Medulla oblongata (tissue), 1 donor: ENCODE data around the gene SNAP23.
A peak's percentile ranks its signal among the peaks of the same experiment; 100 is the strongest.

Experiments
- DNase-seq: peaks from one replicate; pipeline ENCODE4 v3.0.0-alpha.2; 2015; ENCODE audit errors: extremely low spot score

SNAP23 gene

GRCh38 chr15:42495361-42496212, at the start of gene SNAP23:
Gene SNAP23, plus strand, starts transcription at chr15:42495634. Its CDS starts 16,213 bp downstream, at chr15:42511847.
- peak; percentile 96 for DNase-seq

GRCh38 chr15:42447599-42447998, 47.8 kb upstream of the SNAP23 start:
- DNase-seq, result no peak

GRCh38 chr15:42448281-42448680, 47.2 kb upstream of the SNAP23 start:
- DNase-seq, result no peak

GRCh38 chr15:42449770-42450424, 45.5 kb upstream of the SNAP23 start:
- DNase-seq, result no peak

GRCh38 chr15:42450425-42450790, 45.0 kb upstream of the SNAP23 start:
- no peak for DNase-seq

GRCh38 chr15:42453826-42454225, 41.6 kb upstream of the SNAP23 start:
- no peak for DNase-seq

GRCh38 chr15:42456531-42456930, 38.9 kb upstream of the SNAP23 start:
- DNase-seq, result no peak

GRCh38 chr15:42456971-42457370, 38.5 kb upstream of the SNAP23 start:
- DNase-seq, result peak; percentile 22

- peak; percentile 60 for DNase-seq
Observed at GRCh38 chr15:42457445-42458442, 37.7 kb upstream of the SNAP23 start.

- DNase-seq, result no peak
Observed at GRCh38 chr15:42461261-42461660, 34.2 kb upstream of the SNAP23 start.

GRCh38 chr15:42465520-42466259, 29.7 kb upstream of the SNAP23 start:
- no peak for DNase-seq

- no peak for DNase-seq
Observed at GRCh38 chr15:42471002-42471401, 24.4 kb upstream of the SNAP23 start.

GRCh38 chr15:42474827-42475226, 20.6 kb upstream of the SNAP23 start:
- no peak for DNase-seq

GRCh38 chr15:42482701-42483100, 12.7 kb upstream of the SNAP23 start:
- DNase-seq, result no peak

- DNase-seq, result no peak
Observed at GRCh38 chr15:42483677-42484076, 11.8 kb upstream of the SNAP23 start.

GRCh38 chr15:42490291-42490670, 5.2 kb upstream of the SNAP23 start:
- DNase-seq, result peak; percentile 51

- DNase-seq, result peak; percentile 96
Observed at GRCh38 chr15:42490671-42491538, 4.5 kb upstream of the SNAP23 start, which contains the start of gene ZNF106. Gene ZNF106, minus strand, starts transcription at chr15:42491141. Its CDS starts 18,852 bp downstream, at chr15:42472289.

- no peak for DNase-seq
Observed at GRCh38 chr15:42491539-42492225, 3.8 kb upstream of the SNAP23 start.

GRCh38 chr15:42493679-42494078, 1.8 kb upstream of the SNAP23 start:
- DNase-seq, result no peak

- DNase-seq, result peak; percentile 97
Observed at GRCh38 chr15:42494998-42495360, 455 bp upstream of the SNAP23 start.
